Measurements from ENCODE around the gene FAR2.

DNA sequence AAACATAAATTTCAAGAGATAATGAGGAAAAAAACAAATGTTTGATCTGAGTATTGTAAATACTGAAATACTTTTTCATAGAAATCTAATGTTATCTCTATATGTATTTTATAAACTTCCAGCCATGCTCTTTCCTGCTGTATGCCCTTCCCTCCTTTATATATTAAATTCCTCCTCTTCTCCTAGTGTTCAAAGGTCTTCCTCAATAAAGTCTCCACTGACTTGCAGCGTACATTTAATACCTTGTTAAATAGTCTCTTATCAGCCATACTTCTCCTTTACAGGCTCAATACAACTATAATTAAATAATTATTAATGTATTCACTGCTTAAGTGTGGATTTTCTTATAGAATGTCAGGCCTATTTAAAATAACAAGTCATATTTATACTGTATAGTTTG, 205.9 kb downstream of the FAR2 start:
- TF ChIP-seq, protein P1, sequence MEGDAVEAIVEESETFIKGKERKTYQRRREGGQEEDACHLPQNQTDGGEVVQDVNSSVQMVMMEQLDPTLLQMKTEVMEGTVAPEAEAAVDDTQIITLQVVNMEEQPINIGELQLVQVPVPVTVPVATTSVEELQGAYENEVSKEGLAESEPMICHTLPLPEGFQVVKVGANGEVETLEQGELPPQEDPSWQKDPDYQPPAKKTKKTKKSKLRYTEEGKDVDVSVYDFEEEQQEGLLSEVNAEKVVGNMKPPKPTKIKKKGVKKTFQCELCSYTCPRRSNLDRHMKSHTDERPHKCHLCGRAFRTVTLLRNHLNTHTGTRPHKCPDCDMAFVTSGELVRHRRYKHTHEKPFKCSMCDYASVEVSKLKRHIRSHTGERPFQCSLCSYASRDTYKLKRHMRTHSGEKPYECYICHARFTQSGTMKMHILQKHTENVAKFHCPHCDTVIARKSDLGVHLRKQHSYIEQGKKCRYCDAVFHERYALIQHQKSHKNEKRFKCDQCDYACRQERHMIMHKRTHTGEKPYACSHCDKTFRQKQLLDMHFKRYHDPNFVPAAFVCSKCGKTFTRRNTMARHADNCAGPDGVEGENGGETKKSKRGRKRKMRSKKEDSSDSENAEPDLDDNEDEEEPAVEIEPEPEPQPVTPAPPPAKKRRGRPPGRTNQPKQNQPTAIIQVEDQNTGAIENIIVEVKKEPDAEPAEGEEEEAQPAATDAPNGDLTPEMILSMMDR (IDR thresholded peaks at IDR 0.05) = no peak
- no peak for TF ChIP-seq POLR2A (IDR thresholded peaks at IDR 0.05)
